Fibroblast of peridontal ligament (primary cell): Measurements from ENCODE around the gene CACNA1D.
A peak's percentile ranks its signal among the peaks of the same experiment; 100 is the strongest.

Source experiments
- DNase-seq: peaks from one replicate; pipeline ENCODE4 v3.0.0-alpha.2; 2010; ENCODE audit errors: extremely low read depth

Gene CACNA1D

GRCh38 chr3:53750253-53751210 is 256.1 kb downstream of the CACNA1D start:
- DNase-seq = no peak

GRCh38 chr3:53753518-53754183 is 259.2 kb downstream of the CACNA1D start:
- DNase-seq = no peak

GRCh38 chr3:53754325-53754724 is 259.9 kb downstream of the CACNA1D start:
- no peak for DNase-seq

- DNase-seq = no peak
These were observed 264.4 kb downstream of the CACNA1D start for GRCh38 chr3:53758846-53759245.

GRCh38 chr3:53763353-53763752 is 268.9 kb downstream of the CACNA1D start:
- no peak for DNase-seq

- no peak for DNase-seq
These were observed 269.8 kb downstream of the CACNA1D start for GRCh38 chr3:53764026-53764775.

GRCh38 chr3:53765753-53766152 is 271.3 kb downstream of the CACNA1D start:
- no peak for DNase-seq

- no peak for DNase-seq
These were observed 272.3 kb downstream of the CACNA1D start for GRCh38 chr3:53766706-53767105.

- DNase-seq = no peak
These were observed 274.4 kb downstream of the CACNA1D start for GRCh38 chr3:53768478-53769459.

- peak; percentile 3 for DNase-seq
These were observed 278.2 kb downstream of the CACNA1D start for GRCh38 chr3:53772562-53772961.

- peak; percentile 87 for DNase-seq
These were observed 278.6 kb downstream of the CACNA1D start for GRCh38 chr3:53773021-53773436.

- peak; percentile 98 for DNase-seq
These were observed 279.4 kb downstream of the CACNA1D start for GRCh38 chr3:53773611-53774368.

GRCh38 chr3:53774414-53774813 is 280.0 kb downstream of the CACNA1D start:
- no peak for DNase-seq

GRCh38 chr3:53775018-53775417 is 280.6 kb downstream of the CACNA1D start:
- no peak for DNase-seq

GRCh38 chr3:53775834-53776251 is 281.4 kb downstream of the CACNA1D start:
- DNase-seq = peak; percentile 26

GRCh38 chr3:53776494-53777101 is 282.2 kb downstream of the CACNA1D start:
- peak; percentile 38 for DNase-seq

- no peak for DNase-seq
These were observed 283.1 kb downstream of the CACNA1D start for GRCh38 chr3:53777468-53777867.

GRCh38 chr3:53778153-53778552 is 283.7 kb downstream of the CACNA1D start:
- no peak for DNase-seq

GRCh38 chr3:53780171-53780570 is 285.8 kb downstream of the CACNA1D start:
- DNase-seq = no peak

- DNase-seq = no peak
These were observed 286.4 kb downstream of the CACNA1D start for GRCh38 chr3:53780806-53781205.
